Activated CD4-positive, alpha-beta T cell treated with anti-CD3 and anti-CD28 coated beads, Interleukin-2, Interleukin-6, amounts not matched to agents 100 ng/mL and 50 ng/mL, durations not matched to agents 16 hours and 8 hours (primary cell): ENCODE data around the gene LRP2.
A peak's percentile ranks its signal among the peaks of the same experiment; 100 is the strongest.

Experiments used
- DNase-seq: peaks from one replicate; pipeline ENCODE4 v3.0.0-alpha.2; 2020

Gene LRP2

DNA sequence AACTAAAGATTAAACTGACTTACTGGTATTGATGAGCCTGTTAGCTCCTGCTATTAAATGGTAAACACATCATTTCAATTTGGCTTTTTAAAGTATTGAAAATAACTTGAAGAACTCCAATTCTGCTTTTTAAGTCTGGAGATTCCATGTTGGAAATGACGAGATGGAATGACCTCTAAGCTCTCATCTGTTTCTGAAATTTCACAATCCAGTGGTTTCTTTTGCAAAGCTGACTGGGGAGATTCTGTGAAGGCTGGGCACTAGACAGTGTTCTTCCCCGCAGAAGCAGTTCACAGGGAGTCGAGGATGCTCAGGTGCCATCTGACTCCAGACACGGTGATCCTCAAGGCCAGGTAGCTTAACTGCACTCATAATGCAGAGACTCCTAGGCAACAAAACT, 248.3 kb downstream of the LRP2 start:
- DNase-seq, result no peak

DNA sequence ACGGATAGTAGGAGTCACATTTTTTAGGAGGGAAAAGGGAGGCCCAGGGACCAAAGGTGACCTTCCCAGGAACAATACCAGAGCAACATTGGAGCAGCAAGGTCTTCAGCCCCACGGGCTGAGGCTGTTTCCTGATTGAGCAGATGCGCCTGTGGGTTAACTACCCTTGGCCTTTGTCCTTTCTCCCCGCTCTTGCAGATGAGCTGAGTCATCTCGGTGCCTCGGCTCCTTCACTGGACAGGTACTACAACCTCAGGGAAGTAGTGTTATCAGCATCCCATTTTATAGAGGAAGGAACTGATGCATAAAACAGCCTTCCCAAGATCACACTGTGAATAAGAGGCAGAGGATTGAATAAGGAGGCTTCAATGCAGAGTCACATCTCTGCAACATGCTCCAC, 249.5 kb downstream of the LRP2 start:
- DNase-seq, result no peak

DNA sequence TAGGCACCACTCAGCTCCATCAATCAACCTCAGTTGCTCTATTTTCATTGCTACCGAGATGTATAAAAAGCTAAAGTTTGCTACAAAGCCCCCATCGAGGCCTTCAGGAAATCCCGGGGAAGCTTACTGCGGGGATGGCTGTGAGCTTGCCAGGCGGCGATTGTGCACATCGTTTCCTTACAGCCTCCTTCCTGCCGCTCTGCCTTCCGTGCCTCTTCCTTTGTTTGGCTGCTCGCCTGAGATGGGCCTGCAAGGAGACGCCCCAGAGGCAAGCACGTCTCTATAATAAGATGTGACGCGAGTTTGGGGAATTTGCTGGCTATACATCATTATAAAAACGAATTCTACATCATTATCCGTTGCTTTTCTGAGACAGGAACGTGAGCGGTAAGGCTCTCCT, 251.4 kb downstream of the LRP2 start:
- DNase-seq, result no peak

- DNase-seq, result no peak
These were observed 251.9 kb downstream of the LRP2 start for GRCh38 chr2:169110419-169110818.

DNA sequence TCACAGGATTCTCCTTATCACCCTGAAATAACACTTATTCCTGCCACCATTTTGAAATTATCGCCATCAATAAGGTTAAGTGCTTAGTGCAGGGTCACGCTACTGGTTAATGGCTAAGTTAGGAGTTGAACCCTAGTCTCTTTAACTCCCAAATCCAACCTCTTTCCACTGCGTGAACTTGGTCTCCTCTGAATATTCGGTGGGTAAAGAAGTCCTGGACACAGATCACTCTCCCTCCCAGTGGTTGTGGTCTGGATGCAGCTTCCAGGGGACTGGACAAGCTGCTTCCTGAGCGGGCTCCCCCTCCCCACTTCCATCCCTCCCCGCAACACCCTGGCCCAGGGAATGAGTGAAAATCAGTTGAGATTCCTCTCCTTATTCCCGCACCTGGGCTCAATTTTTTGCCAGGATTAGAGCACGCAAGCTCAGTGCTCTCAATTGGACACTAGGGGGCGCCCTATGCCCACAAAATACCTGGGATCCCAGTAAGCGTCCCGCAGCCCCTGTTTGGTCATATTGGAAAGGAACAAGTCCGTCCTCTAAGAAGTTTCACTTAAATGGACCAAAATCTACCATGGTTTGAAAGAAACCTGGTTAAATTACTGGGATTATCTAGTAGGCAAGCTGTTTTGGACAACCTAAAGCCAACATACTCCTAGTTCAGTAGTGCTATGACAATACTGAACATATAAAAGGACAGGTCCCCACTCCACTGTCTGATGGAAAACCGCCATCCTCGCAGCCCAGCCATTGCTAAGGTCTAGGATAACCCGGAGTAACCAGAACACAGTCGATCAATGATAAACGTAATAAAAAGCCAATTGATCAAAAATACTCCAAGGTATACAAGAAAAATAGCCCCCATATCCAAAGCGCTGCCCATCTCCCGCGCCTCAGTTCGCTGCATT, 252.6 kb downstream of the LRP2 start:
- DNase-seq, result peak; percentile 82

DNA sequence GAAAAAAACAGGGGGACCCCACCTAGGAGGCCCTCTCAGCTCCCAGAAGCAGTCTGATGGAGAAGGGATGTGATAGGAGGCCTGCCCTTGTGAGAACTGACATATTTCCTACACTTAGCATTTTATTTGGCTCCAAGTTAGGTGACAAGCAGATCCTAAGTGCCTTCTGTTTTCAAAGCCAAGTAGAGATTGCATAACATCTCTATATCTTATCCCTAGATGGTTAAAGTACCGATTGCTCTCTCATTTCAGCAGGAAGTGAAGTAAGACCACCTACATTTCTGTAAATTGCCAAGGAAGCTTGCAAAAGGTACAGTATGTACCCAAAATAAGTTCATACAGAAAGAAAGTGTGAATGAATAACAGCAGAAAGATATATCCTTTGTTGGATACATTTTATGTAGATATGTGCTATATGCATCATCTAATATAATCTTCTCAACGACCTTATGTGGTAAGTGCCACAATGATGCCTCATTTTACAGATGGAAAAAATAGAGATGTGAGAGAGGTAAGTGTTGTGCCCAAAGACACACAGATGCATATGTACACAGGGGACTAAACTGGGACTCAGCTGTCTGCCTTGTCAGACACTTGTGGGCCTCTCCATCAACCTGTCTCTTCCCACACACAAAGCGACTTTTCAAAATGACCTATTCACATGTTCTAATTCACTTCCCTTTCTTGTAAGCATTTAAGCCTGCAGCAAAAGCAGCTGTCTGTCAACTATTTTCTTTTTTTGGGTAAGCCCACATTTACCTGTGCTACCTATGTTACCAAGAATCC, 254.0 kb downstream of the LRP2 start:
- DNase-seq, result no peak

DNA sequence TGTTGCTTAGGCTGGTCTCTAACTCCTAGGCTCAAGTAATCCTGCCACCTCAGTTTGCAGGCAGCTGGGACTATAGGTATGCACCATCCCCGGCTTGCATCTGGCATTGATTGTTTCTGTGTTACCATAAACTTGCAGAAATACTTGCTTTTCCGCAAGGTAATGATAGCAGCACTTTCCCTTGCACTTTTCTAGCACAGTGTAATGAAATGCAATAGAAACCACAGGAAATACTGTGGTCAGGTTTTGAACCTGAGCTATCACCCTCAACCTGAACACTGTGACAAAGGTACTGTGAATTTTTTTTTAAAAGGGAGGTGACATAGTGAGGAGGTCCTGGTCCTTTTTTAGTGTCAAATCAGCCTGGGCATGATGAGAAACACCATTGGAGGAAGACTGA, 254.7 kb downstream of the LRP2 start:
- DNase-seq, result peak; percentile 70

GRCh38 chr2:169106563-169107545, 255.5 kb downstream of the LRP2 start:
- no peak for DNase-seq

DNA sequence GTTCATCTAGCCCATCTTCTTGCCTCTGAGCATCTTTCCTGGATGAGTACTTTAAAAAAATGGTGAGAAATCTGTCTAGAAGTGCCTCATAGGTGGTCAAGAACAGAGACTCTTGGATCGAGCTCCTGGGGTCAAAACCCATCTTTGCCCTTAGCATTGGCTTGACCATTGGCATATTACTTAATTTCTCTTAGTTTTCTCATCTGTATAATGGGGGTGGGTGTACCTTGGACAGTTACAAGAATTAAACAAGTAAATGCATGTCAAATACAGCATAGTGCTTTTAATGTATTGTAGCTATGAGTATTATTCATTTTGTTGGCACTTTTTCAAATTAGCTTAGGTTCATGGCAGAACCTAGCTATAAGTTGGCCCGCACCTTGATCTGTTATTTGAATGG, 256.2 kb downstream of the LRP2 start:
- no peak for DNase-seq

- DNase-seq, result peak; percentile 52
These were observed 256.9 kb downstream of the LRP2 start for GRCh38 chr2:169105476-169105875.

GRCh38 chr2:169104848-169105247, 257.5 kb downstream of the LRP2 start:
- DNase-seq, result no peak

DNA sequence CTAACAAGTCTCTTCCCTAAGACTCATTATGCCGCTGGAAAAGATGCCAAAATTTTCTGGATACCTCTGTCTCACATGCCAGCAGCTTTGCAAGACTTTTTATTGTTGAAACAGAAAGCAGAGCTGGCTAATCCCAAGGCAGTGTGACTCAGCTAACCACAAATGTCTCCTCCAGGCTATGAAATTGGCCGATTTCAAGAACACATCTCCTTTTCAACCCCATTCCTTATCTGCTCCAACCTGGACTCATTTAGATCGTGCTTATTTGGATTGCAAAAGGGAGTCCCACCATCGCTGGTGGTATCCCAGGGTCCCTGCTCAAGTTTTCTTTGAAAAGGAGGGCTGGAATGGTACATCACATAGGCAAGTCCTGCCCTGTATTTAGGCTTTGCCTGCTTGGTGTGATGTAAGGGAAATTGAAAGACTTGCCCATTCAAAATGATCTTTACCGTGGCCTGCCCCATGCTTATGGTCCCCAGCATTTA, 266.7 kb downstream of the LRP2 start:
- DNase-seq, result peak; percentile 51

- DNase-seq, result no peak
These were observed 267.7 kb downstream of the LRP2 start for GRCh38 chr2:169094676-169095075.

GRCh38 chr2:169093535-169093934, 268.8 kb downstream of the LRP2 start:
- no peak for DNase-seq

GRCh38 chr2:169091761-169092519, 270.4 kb downstream of the LRP2 start:
- no peak for DNase-seq

DNA sequence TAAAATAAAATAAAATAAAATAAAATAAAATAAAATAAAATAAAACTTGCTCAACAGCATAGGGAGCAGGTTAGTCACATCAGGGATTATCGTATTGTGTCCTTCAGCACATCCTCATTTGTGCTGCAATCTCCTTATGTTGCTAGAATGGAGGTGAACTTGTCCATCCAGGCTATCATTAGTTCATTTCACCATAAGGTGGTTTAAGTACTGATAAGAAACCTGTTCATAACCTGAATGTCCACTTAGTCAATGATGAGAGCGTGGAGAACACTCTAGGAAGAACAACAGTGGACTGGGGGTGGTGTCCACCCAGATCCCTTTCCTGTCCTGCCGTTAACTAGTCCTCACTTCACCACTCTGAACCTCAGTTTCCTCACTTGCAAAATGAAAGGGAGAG, 271.1 kb downstream of the LRP2 start:
- no peak for DNase-seq

DNA sequence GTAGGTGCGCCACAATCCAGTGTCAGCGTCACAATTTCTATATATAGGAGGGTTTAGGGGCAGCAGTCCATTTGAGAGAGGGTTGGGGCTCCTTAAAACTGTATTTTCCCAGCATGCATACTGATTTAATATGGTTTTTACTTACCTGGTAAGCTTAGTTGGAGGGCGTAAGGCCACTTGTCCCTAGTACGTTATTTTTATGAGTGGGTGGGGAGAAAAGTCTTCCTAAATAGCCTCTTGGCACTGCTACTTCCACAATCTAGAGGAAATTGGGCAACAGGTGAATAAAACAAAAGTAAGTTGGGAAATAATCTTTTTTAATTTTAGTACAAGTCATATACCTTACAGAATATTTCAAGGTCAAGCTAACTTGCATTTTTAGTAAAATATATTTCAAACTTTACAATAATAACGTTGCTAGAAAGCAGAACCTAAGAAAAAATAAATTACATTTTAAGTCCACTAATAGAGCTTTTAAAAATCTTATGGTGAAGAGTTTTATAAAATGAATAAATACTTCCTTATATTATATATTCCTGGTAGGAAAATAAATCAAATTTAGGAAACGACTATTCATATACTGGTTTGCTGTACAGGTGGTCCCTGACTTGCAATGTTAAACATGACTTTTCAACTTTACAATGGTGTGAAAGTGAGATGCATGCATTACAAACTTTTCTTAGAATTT, 272.1 kb downstream of the LRP2 start:
- no peak for DNase-seq

- no peak for DNase-seq
These were observed 273.2 kb downstream of the LRP2 start for GRCh38 chr2:169089182-169089581.

- DNase-seq, result no peak
These were observed 274.5 kb downstream of the LRP2 start for GRCh38 chr2:169087757-169088379.

- no peak for DNase-seq
These were observed 275.4 kb downstream of the LRP2 start for GRCh38 chr2:169086893-169087467.
